HG03103 (cell line): ENCODE data around the gene CFAP61.
"Not testable (repeated sequence)": the region's sequence is repeated elsewhere in the genome, so short reads cannot be mapped to it uniquely, and the experiment has no call there.

Experiments used
- ATAC-seq: cut with Tn5 transposase; IDR thresholded peaks from one replicate; pipeline ENCODE4 v1.9.1; 2021; ENCODE audit warnings: low read depth; ENCODE audit not compliant: unreplicated experiment

CFAP61 gene

GRCh38 chr20:20226554-20226953, 174.2 kb downstream of the CFAP61 start:
- no peak for ATAC-seq

- no peak for ATAC-seq
Measured at GRCh38 chr20:20227013-20227571, 174.8 kb downstream of the CFAP61 start.

- no peak for ATAC-seq
Measured at GRCh38 chr20:20228351-20228750, 176.0 kb downstream of the CFAP61 start.

- ATAC-seq = no peak
Measured at GRCh38 chr20:20229595-20229994, 177.3 kb downstream of the CFAP61 start.

GRCh38 chr20:20230741-20231140, 178.4 kb downstream of the CFAP61 start:
- no peak for ATAC-seq

- no peak for ATAC-seq
Measured at GRCh38 chr20:20231528-20232298, 179.4 kb downstream of the CFAP61 start.

GRCh38 chr20:20233041-20233514, 180.7 kb downstream of the CFAP61 start:
- ATAC-seq = no peak

GRCh38 chr20:20235681-20236080, 183.3 kb downstream of the CFAP61 start:
- no peak for ATAC-seq

- peak; percentile 87 for ATAC-seq
Measured at GRCh38 chr20:20237093-20237959, 185.0 kb downstream of the CFAP61 start.

GRCh38 chr20:20241976-20242375, 189.6 kb downstream of the CFAP61 start:
- no peak for ATAC-seq

- ATAC-seq = not testable (repeated sequence)
Measured at GRCh38 chr20:20244384-20244783, 192.1 kb downstream of the CFAP61 start.

- no peak for ATAC-seq
Measured at GRCh38 chr20:20246996-20247633, 194.8 kb downstream of the CFAP61 start.

- ATAC-seq = no peak
Measured at GRCh38 chr20:20248620-20249200, 196.4 kb downstream of the CFAP61 start.

GRCh38 chr20:20251317-20251716, 199.0 kb downstream of the CFAP61 start:
- ATAC-seq = no peak

GRCh38 chr20:20251836-20252235, 199.5 kb downstream of the CFAP61 start:
- no peak for ATAC-seq

GRCh38 chr20:20253039-20253743, 200.9 kb downstream of the CFAP61 start:
- no peak for ATAC-seq

GRCh38 chr20:20253744-20254330, 201.5 kb downstream of the CFAP61 start:
- no peak for ATAC-seq

GRCh38 chr20:20255099-20255498, 202.8 kb downstream of the CFAP61 start:
- no peak for ATAC-seq

GRCh38 chr20:20259533-20259932, 207.2 kb downstream of the CFAP61 start:
- no peak for ATAC-seq
